Right ventricle myocardium superior (tissue), 1 donor: Measurements from ENCODE around the gene KIF25. TPM values are rescaled to one million over a fixed set of nuclear protein-coding genes. Genes with fewer than 3 reads are reported as not detected.
A peak's percentile ranks its signal among the peaks of the same experiment; 100 is the strongest.

Experiments used
- ATAC-seq: fragments of 200-7000 bp; cut with Tn5 transposase; one replicate; pipeline ENCODE4 v1.9.1; 2020; ENCODE audit warnings: mild to moderate bottlenecking; ENCODE audit not compliant: poor library complexity
- DNase-seq: peaks from one replicate; pipeline ENCODE4 v3.0.0-alpha.2; 2020
- intact Hi-C: fragments of 100-400 bp; cut with DNase I; formaldehyde crosslinking; loops from one replicate; pipeline ENCODE4 v1.11.2; 2022
- long read RNA-seq: library from polyadenylated mRNA; unstranded; transcript quantifications from one replicate; pipeline ENCODE4 v2.0.0, GENCODE V29; 2021
- total RNA-seq: library from RNA; stranded (reverse); fragmentation: NEBNext Ultra II Directional; extraction: Animal tissue kit (Norgen Biotek cat#: 25700); gene quantifications from one replicate; pipeline ENCODE4 v1.2.1, GENCODE V29; 2021
- donor health status: DM: no; HTN: yes; CAD: no; lungs with severe emphysema.

KIF25 gene, protein sequence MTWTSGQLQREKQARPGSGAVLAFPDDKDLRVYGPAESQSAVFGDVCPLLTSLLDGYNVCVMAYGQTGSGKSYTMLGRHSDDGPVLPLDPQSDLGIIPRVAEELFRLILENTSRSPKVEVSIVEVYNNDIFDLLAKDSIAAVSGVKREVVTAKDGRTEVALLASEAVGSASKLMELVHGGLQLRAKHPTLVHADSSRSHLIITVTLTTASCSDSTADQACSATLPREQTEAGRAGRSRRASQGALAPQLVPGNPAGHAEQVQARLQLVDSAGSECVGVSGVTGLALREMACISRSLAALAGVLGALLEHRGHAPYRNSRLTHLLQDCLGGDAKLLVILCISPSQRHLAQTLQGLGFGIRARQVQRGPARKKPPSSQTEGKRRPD
- 0.35 TPM for total RNA-seq
- long read RNA-seq = 0 reads

DNA sequence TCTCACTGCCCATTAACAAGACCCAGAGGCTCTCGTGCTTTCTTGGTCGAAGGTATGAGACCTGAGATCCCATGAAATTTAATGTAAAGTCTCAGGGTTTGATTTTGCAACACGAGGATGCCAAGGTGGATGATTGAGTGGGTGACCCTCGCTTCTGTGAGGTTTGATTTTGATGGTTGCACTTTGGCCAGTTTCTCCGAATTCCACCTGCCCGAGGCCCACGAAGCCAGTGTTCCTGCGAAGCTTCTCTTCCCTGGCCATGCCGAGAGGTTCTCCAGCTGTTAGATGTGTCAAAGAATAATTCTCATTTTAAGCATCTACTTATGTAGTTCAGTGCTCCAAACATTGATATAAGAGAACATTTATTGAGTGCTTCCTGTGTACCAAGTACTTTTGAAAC, at the start of gene KIF25:
Gene KIF25, plus strand, starts transcription at position 30 of the 400 bp plus-strand sequence. CDS start 31,915 bp downstream, outside the sequence.
- no peak for DNase-seq
- intact Hi-C loops = no loop called here
- no peak for ATAC-seq

DNA sequence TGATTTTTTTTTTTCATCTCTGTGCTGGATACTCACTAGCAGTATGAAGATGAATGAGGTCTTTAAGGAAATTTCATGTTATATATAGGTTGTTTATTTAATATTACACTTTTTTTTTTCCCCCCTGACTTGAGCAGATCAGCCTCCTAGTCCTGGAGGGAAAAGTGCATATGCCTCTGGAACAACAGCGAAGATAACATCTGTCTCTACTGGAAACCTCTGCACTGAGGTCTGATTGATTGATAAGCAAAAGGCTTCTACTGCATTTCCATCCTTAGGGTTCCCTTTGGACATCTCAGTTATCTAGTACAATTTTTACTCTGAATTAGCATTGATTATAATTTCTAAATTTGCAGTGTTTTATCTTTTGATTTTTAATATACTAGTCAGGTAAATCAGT, 49.8 kb upstream of the KIF25 start:
- intact Hi-C loops = no loop called here
- DNase-seq (no peak), ATAC-seq (no peak)

DNA sequence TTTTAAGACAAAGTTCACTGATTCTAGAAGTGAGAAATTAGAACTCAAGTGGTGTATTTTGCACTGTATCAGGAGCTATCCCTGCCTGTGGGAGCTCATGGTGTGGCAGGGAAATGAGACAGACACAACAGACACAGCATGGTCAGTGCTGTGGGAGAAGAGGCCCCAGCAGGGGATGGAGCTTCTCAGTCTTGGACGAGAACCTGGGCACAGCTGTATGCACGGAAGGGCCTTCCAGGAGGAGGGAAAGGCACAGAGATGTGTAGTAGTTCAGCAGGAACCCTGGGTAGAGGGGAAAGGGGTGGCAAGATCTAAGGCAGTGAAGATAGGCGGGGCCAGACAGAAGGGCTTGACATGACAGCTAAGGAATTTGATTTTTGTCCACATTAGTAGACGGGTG, 48.8 kb upstream of the KIF25 start:
- DNase-seq = no peak
- intact Hi-C loops = no loop called here
- no peak for ATAC-seq

DNA sequence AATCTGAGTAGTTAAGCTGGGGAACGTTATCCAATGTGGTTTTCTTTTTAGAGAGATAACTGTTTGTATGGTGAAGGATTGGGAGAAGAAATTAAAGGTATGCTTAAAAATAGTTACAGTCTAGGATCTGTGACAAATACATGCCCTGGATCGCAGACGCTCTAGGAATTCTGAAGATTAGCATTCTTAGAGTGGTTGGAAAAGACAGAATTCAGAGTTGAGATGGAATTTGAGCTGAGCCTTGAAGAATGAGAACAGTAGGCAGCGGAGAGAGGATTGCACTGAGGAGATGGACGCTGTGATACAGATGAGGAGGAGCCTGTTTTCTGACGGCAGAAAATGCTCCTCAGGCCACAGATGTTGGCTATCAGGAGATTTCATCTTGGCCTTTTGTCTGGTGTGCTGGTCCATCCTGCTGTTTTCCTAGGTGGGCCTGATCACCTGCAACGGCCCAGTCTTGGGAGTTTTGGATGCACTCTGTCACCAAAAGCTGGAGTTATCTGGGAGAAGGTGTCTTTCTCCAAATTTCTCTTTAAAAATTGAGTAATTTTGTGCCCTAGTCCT, 48.3 kb upstream of the KIF25 start:
- ATAC-seq = no peak
- intact Hi-C loops = no loop called here
- no peak for DNase-seq

DNA sequence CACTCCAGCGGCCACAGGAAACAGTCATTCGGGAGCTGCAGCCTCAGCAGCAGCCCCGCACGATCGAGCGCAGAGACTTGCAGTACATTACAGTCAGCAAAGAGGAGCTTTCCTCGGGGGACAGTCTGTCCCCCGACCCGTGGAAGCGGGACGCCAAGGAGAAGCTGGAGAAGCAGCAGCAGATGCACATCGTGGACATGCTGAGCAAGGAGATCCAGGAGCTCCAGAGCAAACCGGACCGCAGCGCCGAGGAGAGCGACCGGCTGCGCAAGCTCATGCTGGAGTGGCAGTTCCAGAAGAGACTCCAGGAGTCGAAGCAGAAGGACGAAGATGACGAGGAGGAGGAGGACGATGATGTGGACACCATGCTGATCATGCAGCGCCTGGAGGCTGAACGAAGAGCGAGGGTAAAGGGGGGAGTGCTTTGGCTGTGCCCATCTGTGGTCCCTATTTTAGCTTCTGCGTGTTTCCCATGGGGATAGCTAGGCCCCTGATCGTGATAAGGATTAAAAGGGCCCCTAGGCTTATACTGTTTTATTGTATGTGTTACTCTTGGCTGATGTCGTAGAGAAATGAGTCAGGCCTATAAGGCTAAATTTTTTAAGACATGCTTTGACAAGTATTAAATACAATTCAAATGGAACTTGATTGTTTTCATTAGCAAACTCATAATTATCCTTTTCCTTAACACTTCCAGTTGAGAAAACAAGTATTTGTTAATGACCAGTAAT, 45.5 kb upstream of the KIF25 start:
- ATAC-seq = no peak
- intact Hi-C loops = no loop called here
- DNase-seq = no peak

DNA sequence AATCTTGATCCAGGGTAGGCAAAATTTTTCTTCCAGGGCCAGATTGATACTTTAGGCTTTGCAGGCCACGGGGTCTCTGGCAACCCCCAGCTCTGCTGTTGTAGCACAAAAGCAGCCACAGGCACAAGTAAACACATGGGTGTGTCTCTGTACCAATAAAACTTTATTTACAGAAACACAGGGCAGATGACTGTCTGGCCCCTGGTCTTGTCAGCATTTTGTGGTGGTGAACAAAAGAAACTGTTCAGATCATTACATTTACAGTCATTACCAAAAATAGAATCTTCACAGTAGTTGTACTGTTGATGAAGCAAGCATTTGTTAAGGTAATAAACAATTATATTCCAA, 45.0 kb upstream of the KIF25 start:
- DNase-seq = no peak
- intact Hi-C loops = no loop called here
- no peak for ATAC-seq

- no peak for ATAC-seq
- intact Hi-C loops = no loop called here
- no peak for DNase-seq
Observed at GRCh38 chr6:167953551-167953950, 43.9 kb upstream of the KIF25 start.

DNA sequence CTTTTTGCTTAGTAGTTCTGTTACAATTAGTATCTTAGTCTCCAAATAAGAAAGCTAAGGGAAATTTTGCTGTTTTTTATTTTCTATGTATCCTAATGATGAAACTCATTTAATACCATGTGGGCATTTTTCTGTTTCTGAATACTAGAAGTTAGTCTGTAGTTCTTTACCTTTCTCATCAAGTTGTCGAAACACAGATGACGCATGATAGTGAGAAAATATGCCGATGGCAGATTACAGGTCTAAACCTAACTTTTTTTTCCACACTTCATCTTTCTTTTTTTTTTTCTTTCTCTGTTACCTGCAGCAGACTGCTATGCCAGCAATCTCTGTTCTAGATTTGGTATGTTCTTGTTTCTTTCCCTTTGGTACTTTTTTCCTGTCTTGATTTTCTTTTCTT, 43.3 kb upstream of the KIF25 start:
- DNase-seq (no peak), ATAC-seq (no peak)
- intact Hi-C loops = no loop called here

- intact Hi-C loops = no loop called here
- ATAC-seq (no peak), DNase-seq (no peak)
Observed at GRCh38 chr6:167956491-167956890, 41.0 kb upstream of the KIF25 start.

DNA sequence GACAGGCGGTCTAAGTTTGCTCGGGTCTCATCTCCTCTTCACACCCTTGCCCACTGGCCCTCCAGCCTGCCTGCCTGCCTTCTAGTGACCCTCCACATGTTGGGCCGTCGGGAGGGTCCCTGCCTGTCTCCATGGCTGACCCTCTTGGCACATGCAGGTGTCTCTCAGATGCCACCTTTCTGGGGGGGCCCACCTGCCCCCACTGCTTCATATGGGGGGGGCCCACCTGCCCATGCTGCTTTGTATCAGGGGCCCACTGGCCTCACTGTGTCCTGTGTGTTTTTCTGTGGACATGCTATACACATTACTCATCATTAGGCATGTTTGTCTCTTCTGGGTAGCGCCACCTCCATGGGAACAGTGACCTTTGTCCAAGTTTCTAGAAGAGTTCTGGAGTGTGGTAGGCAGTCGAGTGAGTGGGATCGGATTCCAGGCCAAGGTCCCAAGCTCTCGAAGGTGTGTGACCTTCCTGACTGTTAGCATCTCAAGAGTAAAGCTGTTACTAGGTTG, 40.4 kb upstream of the KIF25 start:
- intact Hi-C loops = no loop called here
- DNase-seq = no peak
- peak; percentile 29 for ATAC-seq

DNA sequence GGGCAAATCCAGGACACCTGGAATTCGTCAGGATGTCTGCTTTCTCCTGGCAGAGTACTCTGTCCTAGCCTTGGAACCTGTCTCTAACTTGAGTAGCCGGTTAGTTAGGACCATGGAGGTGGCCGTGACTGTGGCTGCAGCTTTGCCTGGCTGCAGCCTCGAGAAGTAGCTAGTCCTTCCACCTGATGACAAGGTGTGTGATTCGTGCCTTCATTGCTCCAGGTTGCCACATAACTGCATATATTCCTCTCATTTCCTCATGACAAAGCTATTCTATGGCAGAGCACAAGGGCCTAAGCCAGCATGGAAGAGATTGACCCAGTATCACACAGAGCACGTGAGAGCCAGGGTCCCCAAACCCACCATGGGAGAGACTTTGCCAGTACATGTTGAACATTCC, 39.8 kb upstream of the KIF25 start:
- ATAC-seq (no peak), DNase-seq (no peak)
- intact Hi-C loops = no loop called here

DNA sequence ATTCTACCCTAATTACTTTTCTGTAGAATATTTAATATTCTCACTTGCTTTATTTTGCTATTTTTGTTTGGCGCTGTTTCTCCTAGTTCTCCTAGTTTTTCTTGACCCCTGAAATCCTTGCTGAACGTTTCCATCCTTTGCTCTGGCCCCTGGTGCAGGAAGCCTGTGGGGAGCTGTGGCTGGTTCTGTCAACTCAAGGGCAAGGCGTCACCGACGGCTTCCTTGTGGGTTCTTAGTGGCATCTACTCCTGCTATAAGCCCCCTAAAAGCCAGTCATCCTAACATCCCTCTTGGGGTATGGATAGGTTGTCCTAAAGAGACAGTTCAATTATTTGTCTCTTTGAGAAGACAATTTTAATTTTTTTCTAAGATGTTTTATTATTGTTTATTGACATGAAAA, 36.9 kb upstream of the KIF25 start:
- intact Hi-C loops = loop anchor here (10.0 kb wide), 1 partner anchor 74 kb away; no protein-coding TSS in a partner anchor
- no peak for DNase-seq
- ATAC-seq = no peak

DNA sequence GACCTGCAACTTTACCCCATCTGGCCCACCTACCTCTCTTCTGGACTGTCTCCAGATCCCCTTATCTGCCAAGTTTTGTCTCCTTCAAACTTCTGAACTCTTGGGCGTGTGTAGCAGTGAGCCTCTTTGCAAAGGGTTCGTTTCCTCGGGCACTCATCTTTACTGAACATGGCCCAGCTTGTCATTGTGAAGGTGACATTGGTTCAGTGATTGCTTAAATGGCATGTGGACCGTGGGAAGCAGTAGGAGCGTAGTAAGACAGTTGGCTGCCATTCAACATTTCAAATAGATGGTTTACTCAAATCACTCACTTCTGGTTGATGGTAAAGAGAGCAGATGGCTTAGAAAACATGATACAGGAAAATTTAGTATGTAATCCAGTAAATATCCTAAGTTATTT, 34.8 kb upstream of the KIF25 start:
- ATAC-seq (peak; percentile 38), DNase-seq (no peak)
- intact Hi-C loops = loop anchor here (10.0 kb wide), 1 partner anchor 72 kb away; no protein-coding TSS in a partner anchor

GRCh38 chr6:167963589-167964057, 33.8 kb upstream of the KIF25 start:
- ATAC-seq = no peak

DNA sequence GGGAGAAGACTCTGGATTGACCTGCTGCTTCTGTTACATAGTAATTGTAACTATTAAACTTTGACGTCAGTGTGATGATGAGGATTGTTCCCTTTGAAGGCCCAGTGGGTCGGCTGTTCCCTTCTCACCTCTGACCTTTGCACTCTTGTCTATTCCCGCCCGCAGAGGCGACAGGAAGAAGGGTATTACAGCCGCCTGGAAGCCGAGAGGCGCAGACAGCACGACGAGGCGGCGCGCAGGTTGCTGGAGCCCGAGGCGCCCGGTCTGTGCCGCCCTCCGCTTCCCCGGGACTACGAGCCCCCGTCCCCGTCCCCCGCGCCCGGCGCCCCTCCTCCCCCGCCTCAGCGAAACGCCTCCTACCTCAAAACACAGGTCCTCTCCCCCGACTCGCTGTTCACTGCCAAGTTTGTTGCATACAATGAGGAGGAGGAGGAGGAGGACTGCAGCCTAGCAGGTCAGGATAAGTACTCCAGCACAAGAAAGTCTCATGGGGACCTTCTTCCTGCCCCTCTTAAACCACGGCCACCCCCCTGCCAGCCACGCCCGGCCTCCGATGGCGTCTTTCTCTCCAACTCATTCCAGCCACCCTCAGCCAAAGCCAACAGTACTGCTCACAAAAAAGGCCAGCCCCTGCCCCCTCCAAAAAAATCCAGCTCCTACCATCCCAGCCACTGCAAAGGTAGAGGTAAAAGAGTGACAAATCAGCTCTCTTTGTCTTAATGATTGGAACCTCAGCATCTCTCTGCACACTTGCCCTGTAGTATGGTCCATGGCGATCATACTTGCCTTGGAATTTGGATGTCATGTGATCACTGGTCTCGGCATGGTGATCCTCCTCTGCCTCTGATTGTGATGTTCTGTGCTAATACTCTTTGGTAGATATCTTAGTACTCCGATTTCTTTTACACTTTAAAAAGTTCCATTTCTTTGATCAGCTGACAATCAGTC, 31.6 kb upstream of the KIF25 start:
- no peak for DNase-seq
- intact Hi-C loops = loop anchor here (10.0 kb wide), 1 partner anchor 69 kb away; no protein-coding TSS in a partner anchor
- ATAC-seq = peak; percentile 16

More at GRCh38 chr6:167963589-167964057, 33.8 kb upstream of the KIF25 start:
- intact Hi-C loops = loop anchor here (10.0 kb wide), 1 partner anchor 71 kb away; no protein-coding TSS in a partner anchor
- DNase-seq = no peak

DNA sequence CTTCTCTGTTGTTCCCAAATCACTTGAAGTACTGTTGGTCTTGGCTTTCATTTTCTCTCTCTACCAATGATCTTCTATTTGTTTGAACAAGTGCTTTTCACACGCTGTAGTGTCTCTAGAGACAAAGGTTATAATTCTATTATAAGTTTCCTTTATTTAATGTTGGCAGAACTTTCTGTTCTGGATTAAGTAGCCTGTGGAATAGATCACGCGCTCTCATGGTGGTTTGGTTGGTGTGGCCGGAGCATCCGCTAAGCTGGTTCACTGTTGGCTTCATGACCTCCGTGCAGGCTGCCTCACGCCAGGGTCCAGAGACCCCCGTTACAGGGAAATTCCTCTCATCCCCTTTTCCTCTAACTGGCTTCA, 30.9 kb upstream of the KIF25 start:
- ATAC-seq (peak; percentile 34), DNase-seq (no peak)
- intact Hi-C loops = loop anchor here (10.0 kb wide), 1 partner anchor 68 kb away; no protein-coding TSS in a partner anchor

GRCh38 chr6:167968091-167968490, 29.4 kb upstream of the KIF25 start:
- intact Hi-C loops = loop anchor here (10.0 kb wide), 1 partner anchor 67 kb away; no protein-coding TSS in a partner anchor
- ATAC-seq = no peak
- DNase-seq = no peak

DNA sequence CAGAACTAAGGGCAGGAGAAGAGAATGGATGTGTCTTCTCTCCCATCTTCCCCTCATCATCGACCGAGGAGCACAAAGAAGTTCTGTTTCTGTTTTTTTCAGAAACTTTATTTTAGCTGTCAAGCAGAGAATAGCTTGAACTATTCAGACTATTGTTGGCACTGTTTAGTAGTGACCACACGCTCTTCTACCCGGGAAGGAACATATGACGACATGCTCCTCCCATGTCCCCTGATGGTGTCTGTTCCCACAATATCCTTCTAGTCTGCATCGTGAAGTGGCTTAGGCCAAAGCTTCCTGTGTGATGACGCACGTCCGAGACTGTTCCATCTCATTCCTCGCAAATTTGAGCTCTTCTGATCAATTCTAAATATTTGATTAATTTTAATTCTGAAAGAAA, 27.2 kb upstream of the KIF25 start:
- DNase-seq (no peak), ATAC-seq (peak; percentile 30)
- intact Hi-C loops = no loop called here
